ENCODE data around the gene HCRTR2. TPM values are rescaled to one million over a fixed set of nuclear protein-coding genes. Genes with fewer than 3 reads are reported as not detected.

The HCRTR2 gene
- total RNA-seq, 1 experiment from 2014 or later = not detected

GRCh38 chr6:55319961-55320695 is 145.8 kb downstream of the HCRTR2 start:
- ChIA-PET POLR2A (no interaction called here), CTCF (no interaction called here)
- in situ Hi-C loops (cut with HindIII; ENCODE audit: low pct_unique_long_range_greater_than_20kb, low sequenced_read_pairs) = no loop called here
- H3K27me3 ChIP-seq (ENCODE audit: control insufficient read depth, insufficient read depth, low read length) = no peaks in the 10 kb centered on the region
- TF ChIP-seq SIN3A (IDR thresholded peaks at IDR 0.05; ENCODE audit: borderline replicate concordance, insufficient read depth, low read depth, low read length) = no peak
- TF ChIP-seq, protein P1, sequence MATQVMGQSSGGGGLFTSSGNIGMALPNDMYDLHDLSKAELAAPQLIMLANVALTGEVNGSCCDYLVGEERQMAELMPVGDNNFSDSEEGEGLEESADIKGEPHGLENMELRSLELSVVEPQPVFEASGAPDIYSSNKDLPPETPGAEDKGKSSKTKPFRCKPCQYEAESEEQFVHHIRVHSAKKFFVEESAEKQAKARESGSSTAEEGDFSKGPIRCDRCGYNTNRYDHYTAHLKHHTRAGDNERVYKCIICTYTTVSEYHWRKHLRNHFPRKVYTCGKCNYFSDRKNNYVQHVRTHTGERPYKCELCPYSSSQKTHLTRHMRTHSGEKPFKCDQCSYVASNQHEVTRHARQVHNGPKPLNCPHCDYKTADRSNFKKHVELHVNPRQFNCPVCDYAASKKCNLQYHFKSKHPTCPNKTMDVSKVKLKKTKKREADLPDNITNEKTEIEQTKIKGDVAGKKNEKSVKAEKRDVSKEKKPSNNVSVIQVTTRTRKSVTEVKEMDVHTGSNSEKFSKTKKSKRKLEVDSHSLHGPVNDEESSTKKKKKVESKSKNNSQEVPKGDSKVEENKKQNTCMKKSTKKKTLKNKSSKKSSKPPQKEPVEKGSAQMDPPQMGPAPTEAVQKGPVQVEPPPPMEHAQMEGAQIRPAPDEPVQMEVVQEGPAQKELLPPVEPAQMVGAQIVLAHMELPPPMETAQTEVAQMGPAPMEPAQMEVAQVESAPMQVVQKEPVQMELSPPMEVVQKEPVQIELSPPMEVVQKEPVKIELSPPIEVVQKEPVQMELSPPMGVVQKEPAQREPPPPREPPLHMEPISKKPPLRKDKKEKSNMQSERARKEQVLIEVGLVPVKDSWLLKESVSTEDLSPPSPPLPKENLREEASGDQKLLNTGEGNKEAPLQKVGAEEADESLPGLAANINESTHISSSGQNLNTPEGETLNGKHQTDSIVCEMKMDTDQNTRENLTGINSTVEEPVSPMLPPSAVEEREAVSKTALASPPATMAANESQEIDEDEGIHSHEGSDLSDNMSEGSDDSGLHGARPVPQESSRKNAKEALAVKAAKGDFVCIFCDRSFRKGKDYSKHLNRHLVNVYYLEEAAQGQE (IDR thresholded peaks at IDR 0.05; ENCODE audit: insufficient read depth in 1 of 2, low read depth in 2 of 2, low read length in 1 of 2) = no peak
- H3K9me3 ChIP-seq (ENCODE audit: control insufficient read depth, insufficient read depth, low read depth, low read length) = no peaks in the 10 kb centered on the region
- no peak for DNase-seq (ENCODE audit: low read depth, low spot score)
- H3K36me3 ChIP-seq (ENCODE audit: control insufficient read depth, insufficient read depth, low read length) = no peaks in the 10 kb centered on the region
- intact Hi-C loops (cut with micrococcal nuclease; ENCODE audit: unreplicated experiment) = no loop called here
- no peak overlapping the region for H3K4me3 ChIP-seq (ENCODE audit: low read depth in 2 of 2, low read length in 2 of 2)
- no TSS peak for BruUV-seq (replicated peaks)
- no peak for ATAC-seq
- H3K4me1 ChIP-seq (ENCODE audit: control insufficient read depth, insufficient read depth, low read length) = no peaks in the 10 kb centered on the region
- H3K27ac ChIP-seq (ENCODE audit: low read length) = no peak overlapping the region

DNA sequence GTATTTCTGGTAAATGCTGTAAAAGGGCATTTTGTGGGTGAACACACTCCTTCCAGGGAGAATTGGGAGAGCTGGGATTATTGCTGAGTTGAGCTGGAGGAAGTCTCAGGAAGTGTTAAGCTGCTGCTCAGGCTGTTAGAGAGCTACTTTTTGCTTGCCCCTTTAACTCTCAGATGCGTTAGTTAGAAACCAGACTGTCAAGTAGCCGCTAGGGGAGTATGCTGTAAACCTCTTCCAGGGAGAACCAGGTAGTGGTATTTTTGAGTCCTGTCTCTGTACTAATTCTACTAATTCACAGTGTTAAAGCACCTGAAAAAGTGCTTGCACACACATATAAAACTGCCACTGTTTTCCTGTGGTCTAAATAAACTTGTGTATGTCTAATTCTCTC is 146.4 kb downstream of the HCRTR2 start:
- BruUV-seq (replicated peaks) = no TSS peak

More for the DNA sequence above, 146.4 kb downstream of the HCRTR2 start:
- Histone ChIP-seq H3K4me3 (ENCODE audit: low read depth in 2 of 2, low read length in 2 of 2) (no peak overlapping the region), H3K36me3 (ENCODE audit: control insufficient read depth, insufficient read depth, low read length) (no peaks in the 10 kb centered on the region), H3K27ac (ENCODE audit: low read length) (no peak overlapping the region), H3K27me3 (ENCODE audit: control insufficient read depth, insufficient read depth, low read length) (no peaks in the 10 kb centered on the region), H3K4me1 (ENCODE audit: control insufficient read depth, insufficient read depth, low read length) (no peaks in the 10 kb centered on the region), H3K9me3 (ENCODE audit: control insufficient read depth, insufficient read depth, low read depth, low read length) (no peaks in the 10 kb centered on the region)
- POLR2A ChIA-PET = no interaction called here
- in situ Hi-C loops (cut with HindIII; ENCODE audit: low pct_unique_long_range_greater_than_20kb, low sequenced_read_pairs) (no loop called here), intact Hi-C loops (cut with micrococcal nuclease; ENCODE audit: unreplicated experiment) (no loop called here)
- DNase-seq (ENCODE audit: low read depth, low spot score) (no peak), ATAC-seq (no peak)
- TF ChIP-seq POLR2AphosphoS5 (IDR thresholded peaks at IDR 0.05; ENCODE audit: low read depth, low read length) = no peak
- TF ChIP-seq, protein P1 (IDR thresholded peaks at IDR 0.05; ENCODE audit: insufficient read depth in 1 of 2, low read depth in 2 of 2, low read length in 1 of 2) = no peak
- no peak for TF ChIP-seq TCF7L2 (IDR thresholded peaks at IDR 0.05; ENCODE audit: low read depth, low read length)
- TF ChIP-seq, protein P2, sequence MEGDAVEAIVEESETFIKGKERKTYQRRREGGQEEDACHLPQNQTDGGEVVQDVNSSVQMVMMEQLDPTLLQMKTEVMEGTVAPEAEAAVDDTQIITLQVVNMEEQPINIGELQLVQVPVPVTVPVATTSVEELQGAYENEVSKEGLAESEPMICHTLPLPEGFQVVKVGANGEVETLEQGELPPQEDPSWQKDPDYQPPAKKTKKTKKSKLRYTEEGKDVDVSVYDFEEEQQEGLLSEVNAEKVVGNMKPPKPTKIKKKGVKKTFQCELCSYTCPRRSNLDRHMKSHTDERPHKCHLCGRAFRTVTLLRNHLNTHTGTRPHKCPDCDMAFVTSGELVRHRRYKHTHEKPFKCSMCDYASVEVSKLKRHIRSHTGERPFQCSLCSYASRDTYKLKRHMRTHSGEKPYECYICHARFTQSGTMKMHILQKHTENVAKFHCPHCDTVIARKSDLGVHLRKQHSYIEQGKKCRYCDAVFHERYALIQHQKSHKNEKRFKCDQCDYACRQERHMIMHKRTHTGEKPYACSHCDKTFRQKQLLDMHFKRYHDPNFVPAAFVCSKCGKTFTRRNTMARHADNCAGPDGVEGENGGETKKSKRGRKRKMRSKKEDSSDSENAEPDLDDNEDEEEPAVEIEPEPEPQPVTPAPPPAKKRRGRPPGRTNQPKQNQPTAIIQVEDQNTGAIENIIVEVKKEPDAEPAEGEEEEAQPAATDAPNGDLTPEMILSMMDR (IDR thresholded peaks at IDR 0.05) = no peak; the same call in 1 of the 2 replicates
- TF ChIP-seq SIN3A (IDR thresholded peaks at IDR 0.05; ENCODE audit: borderline replicate concordance, insufficient read depth, low read depth, low read length) = no peak
- CTCF ChIA-PET = no interaction called here

Data from Panc1 (cell line).